ENCODE data around the gene EDC3. TPM values are rescaled to one million over a fixed set of nuclear protein-coding genes. Genes with fewer than 3 reads are reported as not detected.

The EDC3 gene
- total and polyA plus RNA-seq, 9 of the 15 experiments (the other 6 are each of a cell fraction or from before 2014, with no cell fraction given) = 11.7 to 63.9 (median 32.8) TPM

DNA sequence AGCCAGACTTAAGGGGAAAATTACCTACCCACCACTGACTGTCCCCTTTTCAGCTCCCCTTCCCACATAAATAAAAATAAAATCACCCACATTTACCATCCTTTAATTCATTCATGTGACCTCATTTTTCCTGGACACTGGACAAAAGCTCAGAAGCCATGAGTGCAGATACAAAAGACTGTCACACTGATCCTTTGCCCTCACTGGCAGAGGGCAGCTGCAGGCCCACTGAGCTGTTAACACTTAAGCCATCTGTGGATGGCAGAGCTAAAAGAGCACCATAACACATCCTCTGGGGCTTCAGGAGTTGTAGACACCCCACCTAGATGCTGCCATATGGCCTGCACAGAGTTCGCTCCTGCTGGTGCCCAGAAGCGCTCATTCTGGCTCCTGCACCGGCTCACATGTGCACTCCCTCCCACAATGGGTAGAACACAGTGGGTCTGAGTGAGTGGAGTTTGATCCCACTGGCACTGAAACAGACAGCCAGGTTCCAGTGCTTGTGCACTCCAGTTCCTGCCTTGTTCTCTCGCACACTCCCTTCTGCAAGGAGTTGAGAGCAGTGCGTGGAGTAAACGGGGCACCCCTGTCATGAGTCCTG lies 38.8 kb downstream of the EDC3 start:
- BruUV-seq (replicated peaks) = no TSS peak
- ATAC-seq (no peak), FAIRE-seq (no peak), DNase-seq (ENCODE audit: extremely low read depth in 1 of 4, low spot score in 3 of 4) (no peak)
- Histone ChIP-seq H2AFZ (ENCODE audit: low read depth, low read length) (no peak overlapping the region), H3K9me1 (ENCODE audit: control insufficient read depth, insufficient read depth, low read length) (no peaks in the 10 kb centered on the region), H3K9me3 (replicated peaks; ENCODE audit: control insufficient read depth, insufficient read depth, low read depth, low read length) (no peaks in the 10 kb centered on the region), H3K27ac (ENCODE audit: extremely low read depth, low read depth, low read length) (no peak overlapping the region), H3K4me1 (replicated peaks in 1 of 2; ENCODE audit: control insufficient read depth in 2 of 2, insufficient read depth in 2 of 2, low read length in 2 of 2) (peaks cover 0 to 5% of the 10 kb centered on the region in 2 experiments; a peak in 1 of 5 replicates), H3K4me2 (ENCODE audit: insufficient read depth, low read length) (no peak overlapping the region), H3K9ac (ENCODE audit: insufficient read depth in 1 of 2, low read depth in 2 of 2, low read length in 2 of 2) (peak overlapping the region in 1 of 2 experiments; percentile 27; a peak in 1 of 4 replicates), H3K36me3 (ENCODE audit: control insufficient read depth, insufficient read depth, low read length) (peaks cover 19% of the 10 kb centered on the region; the same call in 2 of the 3 replicates), H4K20me1 (replicated peaks; ENCODE audit: control insufficient read depth, insufficient read depth, low read length) (0 out of 2 replicates have a peak, but pooled peaks cover 6% of the 10 kb centered on the region), H3K4me3 (no peak overlapping the region), H3K79me2 (ENCODE audit: control insufficient read depth, insufficient read depth, low read length) (no peaks in the 10 kb centered on the region; the same call in 1 of the 3 replicates), H3K27me3 (ENCODE audit: control insufficient read depth in 2 of 2, insufficient read depth in 2 of 2, low read length in 2 of 2) (no peaks in the 10 kb centered on the region)
- TF ChIP-seq ZNF274 (IDR thresholded peaks at IDR 0.05; ENCODE audit: borderline replicate concordance, low read depth, low read length) (no peak), RBFOX2 (IDR thresholded peaks at IDR 0.05; ENCODE audit: low read depth, low read length) (no peak), NR1H2 (CRISPR knock-in tag; IDR thresholded peaks at IDR 0.05) (no peak), HDAC6 (IDR thresholded peaks at IDR 0.05; ENCODE audit: low read depth, low read length) (no peak), TAF1 (IDR thresholded peaks at IDR 0.05; ENCODE audit: control insufficient read depth, extremely low read depth, insufficient read depth, low read length, severe bottlenecking) (no peak), MTA3 (IDR thresholded peaks at IDR 0.05; ENCODE audit: borderline replicate concordance) (no peak), FOSL1 (tag; conservative IDR thresholded peaks at IDR 0.05) (no peak), CSDE1 (IDR thresholded peaks at IDR 0.05) (no peak), SMARCA4 (IDR thresholded peaks at IDR 0.05) (no peak), CAMTA2 (CRISPR knock-in tag; conservative IDR thresholded peaks at IDR 0.05) (no peak), MEF2D (tag; conservative IDR thresholded peaks at IDR 0.05; ENCODE audit: low read depth) (no peak)
- TF ChIP-seq, protein P1, sequence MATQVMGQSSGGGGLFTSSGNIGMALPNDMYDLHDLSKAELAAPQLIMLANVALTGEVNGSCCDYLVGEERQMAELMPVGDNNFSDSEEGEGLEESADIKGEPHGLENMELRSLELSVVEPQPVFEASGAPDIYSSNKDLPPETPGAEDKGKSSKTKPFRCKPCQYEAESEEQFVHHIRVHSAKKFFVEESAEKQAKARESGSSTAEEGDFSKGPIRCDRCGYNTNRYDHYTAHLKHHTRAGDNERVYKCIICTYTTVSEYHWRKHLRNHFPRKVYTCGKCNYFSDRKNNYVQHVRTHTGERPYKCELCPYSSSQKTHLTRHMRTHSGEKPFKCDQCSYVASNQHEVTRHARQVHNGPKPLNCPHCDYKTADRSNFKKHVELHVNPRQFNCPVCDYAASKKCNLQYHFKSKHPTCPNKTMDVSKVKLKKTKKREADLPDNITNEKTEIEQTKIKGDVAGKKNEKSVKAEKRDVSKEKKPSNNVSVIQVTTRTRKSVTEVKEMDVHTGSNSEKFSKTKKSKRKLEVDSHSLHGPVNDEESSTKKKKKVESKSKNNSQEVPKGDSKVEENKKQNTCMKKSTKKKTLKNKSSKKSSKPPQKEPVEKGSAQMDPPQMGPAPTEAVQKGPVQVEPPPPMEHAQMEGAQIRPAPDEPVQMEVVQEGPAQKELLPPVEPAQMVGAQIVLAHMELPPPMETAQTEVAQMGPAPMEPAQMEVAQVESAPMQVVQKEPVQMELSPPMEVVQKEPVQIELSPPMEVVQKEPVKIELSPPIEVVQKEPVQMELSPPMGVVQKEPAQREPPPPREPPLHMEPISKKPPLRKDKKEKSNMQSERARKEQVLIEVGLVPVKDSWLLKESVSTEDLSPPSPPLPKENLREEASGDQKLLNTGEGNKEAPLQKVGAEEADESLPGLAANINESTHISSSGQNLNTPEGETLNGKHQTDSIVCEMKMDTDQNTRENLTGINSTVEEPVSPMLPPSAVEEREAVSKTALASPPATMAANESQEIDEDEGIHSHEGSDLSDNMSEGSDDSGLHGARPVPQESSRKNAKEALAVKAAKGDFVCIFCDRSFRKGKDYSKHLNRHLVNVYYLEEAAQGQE (IDR thresholded peaks at IDR 0.05; ENCODE audit: borderline replicate concordance) = no peak
- TF ChIP-seq, protein P1 (CRISPR knock-in tag; IDR thresholded peaks at IDR 0.05; ENCODE audit: low read depth) = no peak
- in situ Hi-C loops (cut with MboI) = no loop called here
- WGBS (ENCODE audit: insufficient coverage, low coverage, missing lambda C conversion rate) = 86% methylated on average over 6 of the region's 6 CpGs
- intact Hi-C loops (cut with micrococcal nuclease) = no loop called here
- CTCF ChIA-PET (ENCODE audit: low intra/inter-chr PET ratio) = no interaction called here
- POLR2A ChIA-PET = interaction anchor here (0.6 to 1.4 kb wide), 4 partner anchors 8 to 282 kb away, joined by 3 read pairs; no protein-coding TSS in a partner anchor

Data from K562 (cell line).